Ovary (tissue), 3 donors: Measurements from ENCODE around the gene NECTIN1.

Experiments
- POLR2A ChIP-seq: fragments of 450-650 bp; IDR thresholded peaks from one replicate; pipeline ENCODE4 v1.6.1; 2017; ENCODE audit warnings: antibody characterized with exemption, mild to moderate bottlenecking, moderate library complexity
- TF ChIP-seq, protein P1 (sequence below), 3 donors: fragments of 450-650 bp in 2 of 3; fragments of 200-600 bp in 1 of 3; IDR thresholded peaks; one replicate each; pipeline versions ENCODE4 v1.5.1 to v1.8.0; 2016 to 2022; ENCODE audit warnings: antibody characterized with exemption in 3 of 3, mild to moderate bottlenecking in 1 of 3
- donor health status: DM: no; HTN: no; CAD: no.

GRCh38 chr11:119608781-119609180 is 120.2 kb downstream of the NECTIN1 start:
- TF ChIP-seq, protein P1, sequence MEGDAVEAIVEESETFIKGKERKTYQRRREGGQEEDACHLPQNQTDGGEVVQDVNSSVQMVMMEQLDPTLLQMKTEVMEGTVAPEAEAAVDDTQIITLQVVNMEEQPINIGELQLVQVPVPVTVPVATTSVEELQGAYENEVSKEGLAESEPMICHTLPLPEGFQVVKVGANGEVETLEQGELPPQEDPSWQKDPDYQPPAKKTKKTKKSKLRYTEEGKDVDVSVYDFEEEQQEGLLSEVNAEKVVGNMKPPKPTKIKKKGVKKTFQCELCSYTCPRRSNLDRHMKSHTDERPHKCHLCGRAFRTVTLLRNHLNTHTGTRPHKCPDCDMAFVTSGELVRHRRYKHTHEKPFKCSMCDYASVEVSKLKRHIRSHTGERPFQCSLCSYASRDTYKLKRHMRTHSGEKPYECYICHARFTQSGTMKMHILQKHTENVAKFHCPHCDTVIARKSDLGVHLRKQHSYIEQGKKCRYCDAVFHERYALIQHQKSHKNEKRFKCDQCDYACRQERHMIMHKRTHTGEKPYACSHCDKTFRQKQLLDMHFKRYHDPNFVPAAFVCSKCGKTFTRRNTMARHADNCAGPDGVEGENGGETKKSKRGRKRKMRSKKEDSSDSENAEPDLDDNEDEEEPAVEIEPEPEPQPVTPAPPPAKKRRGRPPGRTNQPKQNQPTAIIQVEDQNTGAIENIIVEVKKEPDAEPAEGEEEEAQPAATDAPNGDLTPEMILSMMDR (IDR thresholded peaks at IDR 0.05), result no peak
- TF ChIP-seq POLR2A, result no peak
